ENCODE results near the gene GMPR2. TPM values are rescaled to one million over a fixed set of nuclear protein-coding genes. Genes with fewer than 3 reads are reported as not detected.

GMPR2 gene
- total and polyA plus RNA-seq, 2 experiments from 2014 or later = 60.6 to 70.6 TPM

DNA sequence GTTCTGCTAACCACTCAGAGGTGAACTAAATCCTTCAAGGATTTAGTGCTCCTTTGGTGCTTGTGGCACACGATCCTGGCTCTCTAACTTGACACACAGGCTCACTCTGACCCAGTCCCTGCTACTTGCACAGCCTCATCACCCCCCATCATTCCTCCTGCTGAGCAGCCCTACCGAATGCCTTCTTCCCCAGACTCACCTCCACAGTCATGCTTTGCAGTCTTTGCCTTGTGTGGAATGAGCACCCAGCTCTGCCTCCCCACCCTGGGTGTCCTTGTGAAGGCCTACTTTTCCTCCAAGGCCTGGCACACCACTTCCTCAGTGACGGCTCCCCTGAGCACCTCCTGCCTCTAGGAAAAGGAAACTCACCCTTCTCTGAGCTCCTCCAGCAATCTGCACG lies 17.6 kb downstream of the GMPR2 start:
- no peak for TF ChIP-seq CREB1 (CRISPR knock-in tag; IDR thresholded peaks at IDR 0.05; ENCODE audit: low read depth)
- TF ChIP-seq, protein P1, sequence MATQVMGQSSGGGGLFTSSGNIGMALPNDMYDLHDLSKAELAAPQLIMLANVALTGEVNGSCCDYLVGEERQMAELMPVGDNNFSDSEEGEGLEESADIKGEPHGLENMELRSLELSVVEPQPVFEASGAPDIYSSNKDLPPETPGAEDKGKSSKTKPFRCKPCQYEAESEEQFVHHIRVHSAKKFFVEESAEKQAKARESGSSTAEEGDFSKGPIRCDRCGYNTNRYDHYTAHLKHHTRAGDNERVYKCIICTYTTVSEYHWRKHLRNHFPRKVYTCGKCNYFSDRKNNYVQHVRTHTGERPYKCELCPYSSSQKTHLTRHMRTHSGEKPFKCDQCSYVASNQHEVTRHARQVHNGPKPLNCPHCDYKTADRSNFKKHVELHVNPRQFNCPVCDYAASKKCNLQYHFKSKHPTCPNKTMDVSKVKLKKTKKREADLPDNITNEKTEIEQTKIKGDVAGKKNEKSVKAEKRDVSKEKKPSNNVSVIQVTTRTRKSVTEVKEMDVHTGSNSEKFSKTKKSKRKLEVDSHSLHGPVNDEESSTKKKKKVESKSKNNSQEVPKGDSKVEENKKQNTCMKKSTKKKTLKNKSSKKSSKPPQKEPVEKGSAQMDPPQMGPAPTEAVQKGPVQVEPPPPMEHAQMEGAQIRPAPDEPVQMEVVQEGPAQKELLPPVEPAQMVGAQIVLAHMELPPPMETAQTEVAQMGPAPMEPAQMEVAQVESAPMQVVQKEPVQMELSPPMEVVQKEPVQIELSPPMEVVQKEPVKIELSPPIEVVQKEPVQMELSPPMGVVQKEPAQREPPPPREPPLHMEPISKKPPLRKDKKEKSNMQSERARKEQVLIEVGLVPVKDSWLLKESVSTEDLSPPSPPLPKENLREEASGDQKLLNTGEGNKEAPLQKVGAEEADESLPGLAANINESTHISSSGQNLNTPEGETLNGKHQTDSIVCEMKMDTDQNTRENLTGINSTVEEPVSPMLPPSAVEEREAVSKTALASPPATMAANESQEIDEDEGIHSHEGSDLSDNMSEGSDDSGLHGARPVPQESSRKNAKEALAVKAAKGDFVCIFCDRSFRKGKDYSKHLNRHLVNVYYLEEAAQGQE (IDR thresholded peaks at IDR 0.05; ENCODE audit: unreplicated experiment) = no peak
- TF ChIP-seq ZNF331 (CRISPR knock-in tag; IDR thresholded peaks at IDR 0.05; ENCODE audit: low read depth) = no peak
- TF ChIP-seq EZH2phosphoT487 (IDR thresholded peaks at IDR 0.05; ENCODE audit: unreplicated experiment) = no peak
- no peak for TF ChIP-seq STAT1 (IDR thresholded peaks at IDR 0.05; ENCODE audit: unreplicated experiment)
- no peak for TF ChIP-seq ZNF114 (CRISPR knock-in tag; IDR thresholded peaks at IDR 0.05)
- no peak for TF ChIP-seq EZH2 (IDR thresholded peaks at IDR 0.05; ENCODE audit: low read depth, unreplicated experiment)
- no peak for TF ChIP-seq NANOG (IDR thresholded peaks at IDR 0.05; ENCODE audit: borderline replicate concordance)
- TF ChIP-seq, protein P2, sequence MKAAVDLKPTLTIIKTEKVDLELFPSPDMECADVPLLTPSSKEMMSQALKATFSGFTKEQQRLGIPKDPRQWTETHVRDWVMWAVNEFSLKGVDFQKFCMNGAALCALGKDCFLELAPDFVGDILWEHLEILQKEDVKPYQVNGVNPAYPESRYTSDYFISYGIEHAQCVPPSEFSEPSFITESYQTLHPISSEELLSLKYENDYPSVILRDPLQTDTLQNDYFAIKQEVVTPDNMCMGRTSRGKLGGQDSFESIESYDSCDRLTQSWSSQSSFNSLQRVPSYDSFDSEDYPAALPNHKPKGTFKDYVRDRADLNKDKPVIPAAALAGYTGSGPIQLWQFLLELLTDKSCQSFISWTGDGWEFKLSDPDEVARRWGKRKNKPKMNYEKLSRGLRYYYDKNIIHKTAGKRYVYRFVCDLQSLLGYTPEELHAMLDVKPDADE (IDR thresholded peaks at IDR 0.05) = no peak
- no peak for TF ChIP-seq POLR2AphosphoS5 (IDR thresholded peaks at IDR 0.05; ENCODE audit: low read depth)
- TF ChIP-seq, protein P3, sequence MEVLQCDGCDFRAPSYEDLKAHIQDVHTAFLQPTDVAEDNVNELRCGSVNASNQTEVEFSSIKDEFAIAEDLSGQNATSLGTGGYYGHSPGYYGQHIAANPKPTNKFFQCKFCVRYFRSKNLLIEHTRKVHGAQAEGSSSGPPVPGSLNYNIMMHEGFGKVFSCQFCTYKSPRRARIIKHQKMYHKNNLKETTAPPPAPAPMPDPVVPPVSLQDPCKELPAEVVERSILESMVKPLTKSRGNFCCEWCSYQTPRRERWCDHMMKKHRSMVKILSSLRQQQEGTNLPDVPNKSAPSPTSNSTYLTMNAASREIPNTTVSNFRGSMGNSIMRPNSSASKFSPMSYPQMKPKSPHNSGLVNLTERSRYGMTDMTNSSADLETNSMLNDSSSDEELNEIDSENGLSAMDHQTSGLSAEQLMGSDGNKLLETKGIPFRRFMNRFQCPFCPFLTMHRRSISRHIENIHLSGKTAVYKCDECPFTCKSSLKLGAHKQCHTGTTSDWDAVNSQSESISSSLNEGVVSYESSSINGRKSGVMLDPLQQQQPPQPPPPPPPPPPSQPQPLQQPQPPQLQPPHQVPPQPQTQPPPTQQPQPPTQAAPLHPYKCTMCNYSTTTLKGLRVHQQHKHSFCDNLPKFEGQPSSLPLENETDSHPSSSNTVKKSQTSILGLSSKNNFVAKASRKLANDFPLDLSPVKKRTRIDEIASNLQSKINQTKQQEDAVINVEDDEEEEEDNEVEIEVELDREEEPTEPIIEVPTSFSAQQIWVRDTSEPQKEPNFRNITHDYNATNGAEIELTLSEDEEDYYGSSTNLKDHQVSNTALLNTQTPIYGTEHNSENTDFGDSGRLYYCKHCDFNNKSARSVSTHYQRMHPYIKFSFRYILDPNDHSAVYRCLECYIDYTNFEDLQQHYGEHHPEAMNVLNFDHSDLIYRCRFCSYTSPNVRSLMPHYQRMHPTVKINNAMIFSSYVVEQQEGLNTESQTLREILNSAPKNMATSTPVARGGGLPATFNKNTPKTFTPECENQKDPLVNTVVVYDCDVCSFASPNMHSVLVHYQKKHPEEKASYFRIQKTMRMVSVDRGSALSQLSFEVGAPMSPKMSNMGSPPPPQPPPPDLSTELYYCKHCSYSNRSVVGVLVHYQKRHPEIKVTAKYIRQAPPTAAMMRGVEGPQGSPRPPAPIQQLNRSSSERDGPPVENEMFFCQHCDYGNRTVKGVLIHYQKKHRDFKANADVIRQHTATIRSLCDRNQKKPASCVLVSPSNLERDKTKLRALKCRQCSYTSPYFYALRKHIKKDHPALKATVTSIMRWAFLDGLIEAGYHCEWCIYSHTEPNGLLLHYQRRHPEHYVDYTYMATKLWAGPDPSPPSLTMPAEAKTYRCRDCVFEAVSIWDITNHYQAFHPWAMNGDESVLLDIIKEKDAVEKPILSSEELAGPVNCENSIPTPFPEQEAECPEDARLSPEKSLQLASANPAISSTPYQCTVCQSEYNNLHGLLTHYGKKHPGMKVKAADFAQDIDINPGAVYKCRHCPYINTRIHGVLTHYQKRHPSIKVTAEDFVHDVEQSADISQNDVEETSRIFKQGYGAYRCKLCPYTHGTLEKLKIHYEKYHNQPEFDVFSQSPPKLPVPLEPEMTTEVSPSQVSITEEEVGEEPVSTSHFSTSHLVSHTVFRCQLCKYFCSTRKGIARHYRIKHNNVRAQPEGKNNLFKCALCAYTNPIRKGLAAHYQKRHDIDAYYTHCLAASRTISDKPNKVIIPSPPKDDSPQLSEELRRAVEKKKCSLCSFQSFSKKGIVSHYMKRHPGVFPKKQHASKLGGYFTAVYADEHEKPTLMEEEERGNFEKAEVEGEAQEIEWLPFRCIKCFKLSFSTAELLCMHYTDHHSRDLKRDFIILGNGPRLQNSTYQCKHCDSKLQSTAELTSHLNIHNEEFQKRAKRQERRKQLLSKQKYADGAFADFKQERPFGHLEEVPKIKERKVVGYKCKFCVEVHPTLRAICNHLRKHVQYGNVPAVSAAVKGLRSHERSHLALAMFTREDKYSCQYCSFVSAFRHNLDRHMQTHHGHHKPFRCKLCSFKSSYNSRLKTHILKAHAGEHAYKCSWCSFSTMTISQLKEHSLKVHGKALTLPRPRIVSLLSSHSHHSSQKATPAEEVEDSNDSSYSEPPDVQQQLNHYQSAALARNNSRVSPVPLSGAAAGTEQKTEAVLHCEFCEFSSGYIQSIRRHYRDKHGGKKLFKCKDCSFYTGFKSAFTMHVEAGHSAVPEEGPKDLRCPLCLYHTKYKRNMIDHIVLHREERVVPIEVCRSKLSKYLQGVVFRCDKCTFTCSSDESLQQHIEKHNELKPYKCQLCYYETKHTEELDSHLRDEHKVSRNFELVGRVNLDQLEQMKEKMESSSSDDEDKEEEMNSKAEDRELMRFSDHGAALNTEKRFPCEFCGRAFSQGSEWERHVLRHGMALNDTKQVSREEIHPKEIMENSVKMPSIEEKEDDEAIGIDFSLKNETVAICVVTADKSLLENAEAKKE (CRISPR knock-in tag; IDR thresholded peaks at IDR 0.05) = no peak
- TF ChIP-seq JUNB (IDR thresholded peaks at IDR 0.05; ENCODE audit: unreplicated experiment) = no peak
- TF ChIP-seq, protein P4, sequence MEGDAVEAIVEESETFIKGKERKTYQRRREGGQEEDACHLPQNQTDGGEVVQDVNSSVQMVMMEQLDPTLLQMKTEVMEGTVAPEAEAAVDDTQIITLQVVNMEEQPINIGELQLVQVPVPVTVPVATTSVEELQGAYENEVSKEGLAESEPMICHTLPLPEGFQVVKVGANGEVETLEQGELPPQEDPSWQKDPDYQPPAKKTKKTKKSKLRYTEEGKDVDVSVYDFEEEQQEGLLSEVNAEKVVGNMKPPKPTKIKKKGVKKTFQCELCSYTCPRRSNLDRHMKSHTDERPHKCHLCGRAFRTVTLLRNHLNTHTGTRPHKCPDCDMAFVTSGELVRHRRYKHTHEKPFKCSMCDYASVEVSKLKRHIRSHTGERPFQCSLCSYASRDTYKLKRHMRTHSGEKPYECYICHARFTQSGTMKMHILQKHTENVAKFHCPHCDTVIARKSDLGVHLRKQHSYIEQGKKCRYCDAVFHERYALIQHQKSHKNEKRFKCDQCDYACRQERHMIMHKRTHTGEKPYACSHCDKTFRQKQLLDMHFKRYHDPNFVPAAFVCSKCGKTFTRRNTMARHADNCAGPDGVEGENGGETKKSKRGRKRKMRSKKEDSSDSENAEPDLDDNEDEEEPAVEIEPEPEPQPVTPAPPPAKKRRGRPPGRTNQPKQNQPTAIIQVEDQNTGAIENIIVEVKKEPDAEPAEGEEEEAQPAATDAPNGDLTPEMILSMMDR (conservative IDR thresholded peaks at IDR 0.05; ENCODE audit: low read depth in 2 of 2) = no peak
- Histone ChIP-seq H3K4me2 (no peak overlapping the region), H3K27ac (ENCODE audit: low read depth) (no peak overlapping the region), H3K9me2 (ENCODE audit: insufficient read depth) (no peaks in the 10 kb centered on the region), H3K79me2 (replicated peaks; ENCODE audit: insufficient read depth) (no peaks in the 10 kb centered on the region), H4K20me1 (replicated peaks; ENCODE audit: insufficient read depth) (no peaks in the 10 kb centered on the region), H3K4me1 (ENCODE audit: insufficient read depth) (no peaks in the 10 kb centered on the region), H2AFZ (no peak overlapping the region), H3K27me3 (ENCODE audit: insufficient read depth) (no peaks in the 10 kb centered on the region), H3K4me3 (no peak overlapping the region), H3K36me3 (ENCODE audit: insufficient read depth) (no peaks in the 10 kb centered on the region), H3F3A (replicated peaks; ENCODE audit: low read depth) (no peaks in the 10 kb centered on the region)
- Mint-ChIP-seq H3K4me1 (no peaks in the 10 kb centered on the region), H3K27ac (no peak overlapping the region), H3K36me3 (ENCODE audit: low read depth) (no peaks in the 10 kb centered on the region), H3K27me3 (ENCODE audit: insufficient read depth, low read depth, poor library complexity) (peaks cover 8% of the 10 kb centered on the region), H3K4me3 (no peak overlapping the region), H3K9me3 (no peaks in the 10 kb centered on the region)
- DNase-seq (ENCODE audit: low spot score) = no peak
- ATAC-seq = no peak
